Caco-2 (cell line): ENCODE results near the gene CHSY3. TPM values are rescaled to one million over a fixed set of nuclear protein-coding genes. Genes with fewer than 3 reads are reported as not detected.

Experiments
- BruUV-seq: library from RNA; stranded (reverse); fragments of 400-500 nt; replicated peaks from 2 replicates; lab custom pipeline; 2021; lab: Mats Ljungman, UMichigan
- CTCF ChIA-PET: fragments of 300-600 bp; sonication (Branson Sonifier 250); formaldehyde crosslinking; loops from one replicate; lab custom pipeline; 2022; ENCODE audit warnings: antibody characterized with exemption; lab: Charles Lee
- POLR2A ChIA-PET: fragments of 300-600 bp; sonication (Branson Sonifier 250); formaldehyde crosslinking; loops from one replicate; lab custom pipeline; 2022; ENCODE audit warnings: antibody characterized with exemption; lab: Charles Lee
- DNase-seq, 2 experiments: peaks; one replicate each; pipeline versions ENCODE4 v3.0.0 to v3.0.0-alpha.2; 2020 to 2022
- H3K27me3 ChIP-seq: replicated peaks from 2 replicates; pipeline ENCODE4 v1.6.0; 2011; ENCODE audit warnings: low read length; ENCODE audit not compliant: control insufficient read depth, insufficient read depth
- H3K36me3 ChIP-seq: 2 replicates; pipeline ENCODE4 v1.5.1; 2011; ENCODE audit warnings: low read length; ENCODE audit not compliant: control insufficient read depth, insufficient read depth
- H3K4me1 ChIP-seq: fragments of 250-450 bp; sonication (Bioruptor Pico); 2 replicates; pipeline ENCODE4 v1.5.1; 2020; ENCODE audit warnings: mild to moderate bottlenecking
- H3K4me3 ChIP-seq: 2 replicates; pipeline ENCODE4 v1.5.1; 2011; ENCODE audit warnings: low read depth, mild to moderate bottlenecking, control low read depth, low read length
- H3K9me3 ChIP-seq: fragments of 250-450 bp; sonication (Bioruptor Pico); 2 replicates; pipeline ENCODE4 v1.5.1; 2020; ENCODE audit warnings: mild to moderate bottlenecking, moderate library complexity
- H3K27ac Mint-ChIP-seq: one replicate; pipeline ENCODE4 v1.8.0; 2022; ENCODE audit warnings: mixed read lengths; ENCODE audit not compliant: unreplicated experiment
- H3K27me3 Mint-ChIP-seq: one replicate; pipeline ENCODE4 v1.8.0; 2022; ENCODE audit warnings: mixed read lengths; ENCODE audit not compliant: insufficient read depth, unreplicated experiment
- H3K36me3 Mint-ChIP-seq: one replicate; pipeline ENCODE4 v1.8.0; 2022; ENCODE audit warnings: mild to moderate bottlenecking, mixed read lengths; ENCODE audit not compliant: insufficient read depth, unreplicated experiment
- H3K4me1 Mint-ChIP-seq: one replicate; pipeline ENCODE4 v1.8.0; 2022; ENCODE audit warnings: low read depth, mixed read lengths; ENCODE audit not compliant: unreplicated experiment
- H3K4me3 Mint-ChIP-seq: one replicate; pipeline ENCODE4 v1.8.0; 2022; ENCODE audit warnings: mild to moderate bottlenecking, moderate library complexity, mixed read lengths; ENCODE audit not compliant: unreplicated experiment
- H3K9me3 Mint-ChIP-seq: one replicate; pipeline ENCODE4 v1.8.0; 2022; ENCODE audit warnings: mixed read lengths; ENCODE audit not compliant: unreplicated experiment
- CTCF ChIP-seq, 2 experiments: fragments of 200-600 bp in 1 of 2; IDR thresholded peaks; 1 replicate in 1 of 2; 2 replicates in 1 of 2; pipeline versions ENCODE4 v1.5.1 to v1.8.0; 2011 to 2022; ENCODE audit warnings: antibody characterized with exemption in 1 of 2, control low read depth in 1 of 2, inconsistent platforms in 1 of 2, low read depth in 1 of 2, low read length in 1 of 2, mild to moderate bottlenecking in 1 of 2, moderate library complexity in 1 of 2; ENCODE audit not compliant: insufficient read depth in 1 of 2, severe bottlenecking in 1 of 2, unreplicated experiment in 1 of 2
- intact Hi-C: fragments of 100-400 bp; cut with micrococcal nuclease; formaldehyde crosslinking; loops from one replicate; pipeline ENCODE4 v1.10.0; 2022; ENCODE audit not compliant: unreplicated experiment
- total RNA-seq: library from RNA; stranded (reverse); gene quantifications from 2 replicates; pipeline ENCODE4 v1.2.3, GENCODE V29; 2022

Gene CHSY3
- total RNA-seq, 1 experiment from 2014 or later, result 0.32 TPM

- Mint-ChIP-seq H3K27me3 (no peaks in the 10 kb centered on the region), H3K36me3 (no peaks in the 10 kb centered on the region), H3K9me3 (no peaks in the 10 kb centered on the region), H3K27ac (no peak overlapping the region), H3K4me3 (no peak overlapping the region), H3K4me1 (no peaks in the 10 kb centered on the region)
- Histone ChIP-seq H3K9me3 (no peaks in the 10 kb centered on the region), H3K4me1 (no peaks in the 10 kb centered on the region), H3K36me3 (no peaks in the 10 kb centered on the region), H3K27me3 (no peaks in the 10 kb centered on the region), H3K4me3 (no peak overlapping the region)
- ChIA-PET CTCF (no interaction called here), POLR2A (no interaction called here)
- no TSS peak for BruUV-seq
- DNase-seq, result no peak
- intact Hi-C loops, result no loop called here
- TF ChIP-seq CTCF (IDR thresholded peaks at IDR 0.05; ENCODE audit: insufficient read depth in 1 of 2, low read depth in 1 of 2, low read length in 1 of 2, severe bottlenecking in 1 of 2, unreplicated experiment in 1 of 2), result no peak
These were observed 208.0 kb downstream of the CHSY3 start for GRCh38 chr5:130112246-130112645.

- peaks cover 6% of the 10 kb centered on the region for H3K4me1 Mint-ChIP-seq
- no TSS peak for BruUV-seq
- CTCF ChIA-PET, result no interaction called here
- no peaks in the 10 kb centered on the region for H3K27me3 ChIP-seq
- H3K4me3 ChIP-seq, result no peak overlapping the region
- no peaks in the 10 kb centered on the region for H3K9me3 ChIP-seq
- no peaks in the 10 kb centered on the region for H3K27me3 Mint-ChIP-seq
- H3K36me3 ChIP-seq, result no peaks in the 10 kb centered on the region
- no peak for TF ChIP-seq CTCF (IDR thresholded peaks at IDR 0.05; ENCODE audit: insufficient read depth in 1 of 2, low read depth in 1 of 2, low read length in 1 of 2, severe bottlenecking in 1 of 2, unreplicated experiment in 1 of 2)
- H3K36me3 Mint-ChIP-seq, result no peaks in the 10 kb centered on the region
- no peak overlapping the region for H3K27ac Mint-ChIP-seq
- POLR2A ChIA-PET, result no interaction called here
- DNase-seq, result no peak
- no peaks in the 10 kb centered on the region for H3K4me1 ChIP-seq
- H3K9me3 Mint-ChIP-seq, result no peaks in the 10 kb centered on the region
- no peak overlapping the region for H3K4me3 Mint-ChIP-seq
- intact Hi-C loops, result no loop called here
These were observed 211.4 kb downstream of the CHSY3 start for GRCh38 chr5:130115686-130116085.

- no peak overlapping the region for H3K4me3 ChIP-seq
- H3K36me3 Mint-ChIP-seq, result no peaks in the 10 kb centered on the region
These were observed 212.2 kb downstream of the CHSY3 start for GRCh38 chr5:130116462-130116861.

More at GRCh38 chr5:130116462-130116861, 212.2 kb downstream of the CHSY3 start:
- Mint-ChIP-seq H3K27ac (no peak overlapping the region), H3K27me3 (no peaks in the 10 kb centered on the region), H3K4me3 (no peak overlapping the region), H3K9me3 (no peaks in the 10 kb centered on the region), H3K4me1 (peaks cover 6% of the 10 kb centered on the region)
- no peak for DNase-seq
- no peaks in the 10 kb centered on the region for H3K36me3 ChIP-seq
- ChIA-PET POLR2A (no interaction called here), CTCF (no interaction called here)
- intact Hi-C loops, result no loop called here
- BruUV-seq, result no TSS peak
- no peak for TF ChIP-seq CTCF (IDR thresholded peaks at IDR 0.05; ENCODE audit: insufficient read depth in 1 of 2, low read depth in 1 of 2, low read length in 1 of 2, severe bottlenecking in 1 of 2, unreplicated experiment in 1 of 2)
- no peaks in the 10 kb centered on the region for H3K4me1 ChIP-seq
- no peaks in the 10 kb centered on the region for H3K9me3 ChIP-seq
- H3K27me3 ChIP-seq, result no peaks in the 10 kb centered on the region
